Measurements from ENCODE around the gene GMDS. TPM values are rescaled to one million over a fixed set of nuclear protein-coding genes. Genes with fewer than 3 reads are reported as not detected.

GMDS gene
- total RNA-seq, 1 donor from 2014 or later = 17.9 TPM

DNA sequence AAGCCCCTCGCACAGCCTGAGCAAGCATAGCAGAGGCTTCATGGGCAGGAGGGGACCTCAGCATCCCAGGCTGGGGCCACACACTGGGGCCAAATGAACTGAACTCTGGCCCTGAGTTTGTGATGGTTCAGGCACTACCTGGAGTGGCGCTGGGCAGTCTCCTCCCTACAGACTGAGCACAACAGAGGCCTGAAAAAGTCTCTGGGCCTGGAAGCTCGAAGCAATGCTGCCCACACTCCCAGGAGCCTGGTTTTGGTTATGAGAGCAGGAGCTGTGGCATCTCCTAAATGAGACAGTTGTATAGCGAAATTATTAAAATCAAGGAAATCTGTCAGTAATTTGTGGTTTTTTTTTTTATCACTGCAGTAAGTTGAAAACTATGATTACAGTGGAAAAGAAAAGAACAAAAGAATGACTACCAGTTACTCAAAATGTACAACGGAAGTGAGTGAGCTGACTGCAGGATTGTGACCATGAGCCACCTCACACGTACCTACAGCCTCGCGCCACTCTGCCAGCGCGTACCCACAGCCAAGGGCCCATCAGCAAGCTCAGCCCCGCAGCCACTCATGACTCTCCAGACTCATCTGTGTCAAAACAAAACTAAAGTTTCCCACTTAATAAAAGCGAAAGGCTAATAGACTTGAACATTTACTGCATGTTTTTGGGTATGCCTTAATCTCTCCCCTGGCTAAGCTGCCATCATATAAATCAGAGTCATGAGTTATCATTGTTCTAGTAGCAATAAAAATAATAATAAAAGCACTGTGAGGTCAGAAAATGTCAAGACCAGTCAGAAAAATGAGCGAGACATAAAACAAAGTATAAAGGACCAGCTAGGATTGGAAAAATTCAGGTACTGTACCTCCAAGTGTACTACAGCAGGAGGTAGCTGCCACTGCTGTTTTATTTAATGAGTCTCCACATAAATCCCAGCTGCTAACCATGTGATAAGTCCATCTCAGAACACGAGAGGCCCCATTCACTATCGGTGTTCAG lies 458.7 kb downstream of the GMDS start:
- TF ChIP-seq, protein P1, sequence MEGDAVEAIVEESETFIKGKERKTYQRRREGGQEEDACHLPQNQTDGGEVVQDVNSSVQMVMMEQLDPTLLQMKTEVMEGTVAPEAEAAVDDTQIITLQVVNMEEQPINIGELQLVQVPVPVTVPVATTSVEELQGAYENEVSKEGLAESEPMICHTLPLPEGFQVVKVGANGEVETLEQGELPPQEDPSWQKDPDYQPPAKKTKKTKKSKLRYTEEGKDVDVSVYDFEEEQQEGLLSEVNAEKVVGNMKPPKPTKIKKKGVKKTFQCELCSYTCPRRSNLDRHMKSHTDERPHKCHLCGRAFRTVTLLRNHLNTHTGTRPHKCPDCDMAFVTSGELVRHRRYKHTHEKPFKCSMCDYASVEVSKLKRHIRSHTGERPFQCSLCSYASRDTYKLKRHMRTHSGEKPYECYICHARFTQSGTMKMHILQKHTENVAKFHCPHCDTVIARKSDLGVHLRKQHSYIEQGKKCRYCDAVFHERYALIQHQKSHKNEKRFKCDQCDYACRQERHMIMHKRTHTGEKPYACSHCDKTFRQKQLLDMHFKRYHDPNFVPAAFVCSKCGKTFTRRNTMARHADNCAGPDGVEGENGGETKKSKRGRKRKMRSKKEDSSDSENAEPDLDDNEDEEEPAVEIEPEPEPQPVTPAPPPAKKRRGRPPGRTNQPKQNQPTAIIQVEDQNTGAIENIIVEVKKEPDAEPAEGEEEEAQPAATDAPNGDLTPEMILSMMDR (conservative IDR thresholded peaks at IDR 0.05; ENCODE audit: low read depth, low read length) = no peak
- no peak for DNase-seq (ENCODE audit: low read depth)

DNA sequence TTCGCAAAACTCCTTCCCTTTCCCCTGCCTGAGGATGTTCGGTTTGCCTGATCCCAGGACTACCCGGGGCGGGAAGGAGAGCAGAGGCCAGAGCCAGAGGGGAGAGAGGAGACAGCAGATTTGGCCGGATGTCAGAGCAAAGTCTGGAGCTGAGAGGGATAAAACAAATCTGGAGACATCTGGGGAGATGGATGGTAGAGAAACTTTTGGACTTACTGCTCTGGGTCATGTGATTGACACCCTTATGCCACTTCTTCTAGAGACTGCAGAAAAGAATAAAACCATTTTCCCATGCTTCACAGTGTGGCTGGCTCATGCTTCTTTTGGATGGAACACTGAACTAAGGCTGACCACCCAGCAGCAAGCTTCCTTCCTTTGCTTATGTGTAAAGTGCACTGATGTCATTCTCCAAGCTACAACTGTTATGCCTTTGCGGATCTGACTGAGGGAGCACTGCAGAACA lies 461.0 kb downstream of the GMDS start:
- DNase-seq (ENCODE audit: low read depth) = no peak

More for the DNA sequence above, 458.7 kb downstream of the GMDS start:
- no peak overlapping the region for H3K4me3 ChIP-seq (ENCODE audit: low read depth, low read length)

DNA sequence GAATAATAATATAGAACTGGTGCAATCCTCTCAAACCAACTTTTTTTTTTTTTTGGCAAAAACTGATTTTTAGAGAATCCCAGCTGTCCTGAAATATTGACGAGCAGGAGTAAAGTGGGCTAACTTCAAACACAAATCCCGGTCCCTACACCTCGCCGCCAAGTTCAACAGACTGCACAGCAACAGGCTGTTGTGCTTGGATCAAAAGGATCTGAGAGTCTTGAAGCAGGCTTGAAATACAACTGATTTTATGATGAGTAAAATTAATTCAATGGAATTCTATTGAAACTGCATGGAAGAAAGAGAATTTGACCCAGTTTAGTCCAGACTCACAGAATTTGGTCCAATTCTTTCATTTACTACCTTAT lies 463.6 kb downstream of the GMDS start:
- TF ChIP-seq, protein P1 (conservative IDR thresholded peaks at IDR 0.05; ENCODE audit: low read depth, low read length) = no peak
- no peak for DNase-seq (ENCODE audit: low read depth)
- no peak overlapping the region for H3K4me3 ChIP-seq (ENCODE audit: low read depth, low read length)

More for the DNA sequence above, 461.0 kb downstream of the GMDS start:
- TF ChIP-seq, protein P1 (conservative IDR thresholded peaks at IDR 0.05; ENCODE audit: low read depth, low read length) = no peak
- H3K4me3 ChIP-seq (ENCODE audit: low read depth, low read length) = no peak overlapping the region

DNA sequence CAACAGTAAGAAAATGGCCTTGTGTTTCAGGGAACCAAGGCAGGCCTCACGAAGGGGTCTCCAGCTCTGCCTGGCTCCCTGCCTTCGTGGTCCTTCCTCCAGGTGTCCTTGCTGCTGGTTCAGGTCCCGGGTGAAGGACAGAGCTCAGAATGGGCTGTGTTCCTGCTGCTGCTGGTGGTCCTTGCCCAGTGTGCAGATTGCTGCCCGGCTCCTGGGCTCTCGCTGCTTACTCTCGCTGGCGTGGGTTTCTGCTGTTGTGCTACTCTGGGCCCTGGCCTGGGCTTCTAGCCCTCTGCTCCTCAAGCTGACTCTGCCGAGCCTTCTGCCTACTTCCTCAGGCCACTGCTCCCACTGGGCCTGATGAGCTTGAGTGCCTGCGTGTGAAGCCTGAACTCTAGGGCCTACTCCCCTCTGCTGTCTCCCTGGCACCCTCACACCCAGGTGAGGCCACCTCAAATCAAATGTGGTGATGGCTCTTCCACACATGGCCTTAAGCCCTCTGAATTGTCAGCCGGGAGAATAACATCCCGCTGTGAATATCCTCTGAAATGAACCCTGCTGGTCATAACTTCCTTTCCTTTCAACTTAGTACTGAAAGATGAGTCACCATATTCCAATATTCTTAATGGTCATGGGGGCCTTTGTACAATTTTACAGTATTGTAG lies 464.1 kb downstream of the GMDS start:
- TF ChIP-seq, protein P1 (conservative IDR thresholded peaks at IDR 0.05; ENCODE audit: low read depth, low read length) = no peak
- H3K4me3 ChIP-seq (ENCODE audit: low read depth, low read length) = no peak overlapping the region
- DNase-seq (ENCODE audit: low read depth) = no peak

DNA sequence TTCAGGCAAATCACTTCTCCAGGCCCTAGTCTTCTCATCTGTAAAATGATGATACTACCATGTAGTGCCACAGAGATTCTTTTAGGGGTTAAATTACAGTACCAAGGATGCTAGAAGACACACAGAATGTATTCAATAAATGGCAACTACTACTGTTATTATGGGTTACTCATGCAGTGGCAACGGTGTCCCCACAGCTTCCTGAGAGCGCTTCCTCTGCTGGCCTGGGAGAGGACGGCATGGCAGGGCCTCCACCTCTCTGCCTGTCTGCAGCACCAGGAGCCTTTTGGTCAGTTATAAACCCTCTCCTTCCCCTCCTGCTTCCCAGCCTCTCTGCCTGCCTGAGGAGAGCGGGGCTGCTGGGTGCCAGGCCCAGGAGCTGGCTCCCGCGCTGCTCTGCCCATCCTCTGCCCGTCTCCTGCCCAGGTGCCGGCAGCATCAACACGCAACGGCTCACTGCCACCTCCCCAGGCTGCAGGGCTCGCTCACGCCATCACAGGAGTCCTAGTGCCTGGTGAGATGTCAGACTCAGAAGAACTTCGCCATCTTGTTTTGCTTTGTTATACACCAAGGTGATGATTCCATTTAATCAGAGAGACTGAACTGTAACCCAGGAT lies 465.0 kb downstream of the GMDS start:
- H3K4me3 ChIP-seq (ENCODE audit: low read depth, low read length) = no peak overlapping the region
- TF ChIP-seq, protein P1 (conservative IDR thresholded peaks at IDR 0.05; ENCODE audit: low read depth, low read length) = no peak
- no peak for DNase-seq (ENCODE audit: low read depth)

DNA sequence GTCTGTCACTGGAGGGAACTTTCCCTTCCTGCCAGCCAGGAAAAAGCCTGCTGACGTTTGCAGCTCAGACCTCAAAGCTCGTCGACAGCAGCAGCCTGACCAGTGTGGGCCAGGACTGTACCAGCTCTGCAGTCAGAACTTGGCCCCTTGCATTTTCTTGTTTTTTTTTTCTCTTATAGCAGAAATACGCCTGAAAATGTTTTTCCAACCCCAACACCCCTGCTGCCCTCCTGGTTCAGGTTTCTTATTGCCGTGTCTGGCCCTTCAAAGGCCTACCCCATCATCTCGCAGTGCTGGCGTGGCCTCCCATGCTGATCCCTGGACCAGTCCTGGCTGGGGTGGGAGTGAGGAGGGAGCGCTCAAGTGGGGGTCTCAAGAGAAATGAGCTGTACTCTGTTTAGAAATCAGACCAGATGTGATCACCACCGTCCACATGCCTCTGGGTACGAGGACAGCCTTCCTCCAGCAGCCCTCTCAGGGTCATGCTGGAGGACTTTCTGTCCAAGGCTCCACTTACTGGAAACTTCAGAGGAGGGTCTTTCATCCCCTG lies 466.6 kb downstream of the GMDS start:
- TF ChIP-seq, protein P1 (conservative IDR thresholded peaks at IDR 0.05; ENCODE audit: low read depth, low read length) = no peak
- no peak overlapping the region for H3K4me3 ChIP-seq (ENCODE audit: low read depth, low read length)
- no peak for DNase-seq (ENCODE audit: low read depth)
